NT2/D1 (cell line): ENCODE data around the gene THEM4.
"Not testable (repeated sequence)": the region's sequence is repeated elsewhere in the genome, so short reads cannot be mapped to it uniquely, and the experiment has no call there.

Source experiments
- YY1 ChIP-seq: IDR thresholded peaks from 2 replicates; pipeline ENCODE4 v1.6.1; 2011; ENCODE audit not compliant: insufficient read length, insufficient read depth
- ZNF274 ChIP-seq: IDR thresholded peaks from 2 replicates; pipeline ENCODE4 v1.6.1; 2011; ENCODE audit warnings: mild to moderate bottlenecking, low read depth, low read length

DNA sequence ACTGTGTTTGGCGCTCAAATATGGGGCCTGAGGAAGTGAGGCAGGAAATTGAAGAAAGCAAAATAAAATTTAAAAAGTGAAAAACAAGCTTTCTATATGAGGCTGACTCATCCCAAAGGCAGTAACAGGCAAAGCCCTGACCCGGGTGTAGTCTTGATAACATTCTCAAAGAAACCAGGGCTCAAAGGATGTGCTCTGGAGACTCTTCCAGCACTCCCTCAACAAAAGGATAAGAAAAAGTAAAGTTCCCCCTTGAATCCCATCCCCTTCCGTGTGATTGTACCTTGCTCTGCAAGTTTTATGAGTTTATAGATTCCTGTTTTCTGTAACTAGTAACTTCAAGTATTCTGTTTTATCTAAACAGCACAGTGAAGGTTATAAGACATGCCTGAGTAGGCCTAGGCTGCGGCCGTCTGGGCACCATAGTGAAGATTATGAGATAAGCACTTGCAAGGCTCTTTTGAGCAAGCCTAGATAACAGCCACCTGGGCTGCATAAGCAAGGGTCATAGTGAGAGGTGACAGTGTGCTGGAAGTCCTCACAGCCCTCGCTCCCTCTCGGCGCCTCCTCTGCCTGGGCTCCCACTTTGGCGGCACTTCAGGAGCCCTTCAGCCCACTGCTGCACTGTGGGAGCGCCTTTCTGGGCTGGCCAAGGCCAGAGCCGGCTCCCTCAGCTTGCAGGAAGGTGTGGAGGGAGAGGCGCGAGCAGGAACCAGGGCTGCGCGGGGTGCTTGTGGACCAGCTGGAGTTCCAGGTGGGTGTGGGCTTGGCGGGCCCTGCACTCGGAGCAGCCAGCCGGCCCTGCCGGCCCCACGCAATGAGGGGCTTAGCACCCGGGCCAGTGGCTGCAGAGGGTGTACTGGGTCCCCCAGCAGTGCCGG lies 3.6 kb downstream of the THEM4 start:
- TF ChIP-seq ZNF274, YY1: not testable (repeated sequence)
